ENCODE data around the gene UBXN11.
A peak's percentile ranks its signal among the peaks of the same experiment; 100 is the strongest.
"Not testable (repeated sequence)": the region's sequence is repeated elsewhere in the genome, so short reads cannot be mapped to it uniquely, and the experiment has no call there.

Gene UBXN11

DNA sequence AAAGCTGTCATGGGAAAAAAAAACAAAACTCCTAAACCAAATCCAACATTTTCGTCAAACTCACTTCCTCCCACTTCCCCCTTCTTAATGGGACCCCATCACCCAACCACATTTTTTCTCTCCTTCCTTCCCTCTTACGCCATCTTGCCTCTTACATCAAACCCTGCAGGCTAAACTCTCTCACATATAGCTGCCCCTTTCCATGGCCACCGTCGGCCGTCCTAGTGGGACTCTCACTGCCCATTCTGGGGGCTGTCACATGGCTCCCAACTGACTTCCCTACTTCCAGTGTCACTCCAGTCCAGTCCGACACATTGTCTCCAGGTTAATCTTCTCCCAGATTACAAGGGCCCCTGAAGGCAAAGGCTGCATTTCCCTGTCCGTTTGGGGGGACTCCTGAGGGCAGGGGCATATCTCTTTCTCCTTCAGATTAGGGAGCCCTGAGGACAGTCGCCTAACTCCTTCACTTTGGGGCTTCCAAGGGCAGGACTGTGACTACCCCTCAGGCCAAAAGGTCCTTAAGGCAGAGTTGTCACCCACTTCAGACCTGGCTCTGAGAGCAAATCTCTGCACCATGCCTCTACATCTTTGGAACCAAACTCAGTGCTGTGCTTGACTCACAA, 658 bp downstream of the UBXN11 start:
- DNase-seq, result no peak

DNA sequence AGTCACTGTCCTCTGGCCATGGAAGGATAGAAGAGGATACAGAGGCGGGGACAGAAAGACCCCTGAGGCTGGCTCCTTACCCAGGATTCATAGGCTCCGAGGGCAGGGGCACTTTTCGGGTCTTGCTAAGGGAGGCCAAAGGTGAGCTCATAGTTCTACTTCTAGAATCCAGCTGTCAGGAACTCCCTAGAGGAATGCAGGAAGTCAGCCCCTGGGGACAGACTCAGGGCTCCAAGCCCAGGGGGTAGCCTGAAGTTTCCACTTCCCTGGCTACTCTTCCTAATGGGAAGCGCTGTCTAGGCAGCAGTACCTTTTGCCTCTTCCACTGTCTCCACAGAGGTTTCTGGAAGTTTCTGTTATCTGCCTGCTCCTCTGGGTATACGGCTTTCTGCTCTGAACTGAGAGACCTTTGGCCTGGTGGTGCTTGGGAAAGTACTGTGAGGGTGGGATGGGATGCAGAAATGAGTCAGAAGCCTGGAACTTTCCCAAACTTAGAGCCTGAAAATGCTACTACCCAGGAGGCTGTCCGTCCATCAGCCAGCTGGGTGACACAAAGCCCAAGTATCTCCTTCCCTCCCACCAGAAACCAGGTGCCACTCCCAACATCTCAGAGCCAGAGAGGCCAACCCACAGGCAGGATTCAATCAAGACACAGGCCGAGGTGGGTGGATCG, 3.6 kb downstream of the UBXN11 start:
- DNase-seq, result peak; percentile 70

DNA sequence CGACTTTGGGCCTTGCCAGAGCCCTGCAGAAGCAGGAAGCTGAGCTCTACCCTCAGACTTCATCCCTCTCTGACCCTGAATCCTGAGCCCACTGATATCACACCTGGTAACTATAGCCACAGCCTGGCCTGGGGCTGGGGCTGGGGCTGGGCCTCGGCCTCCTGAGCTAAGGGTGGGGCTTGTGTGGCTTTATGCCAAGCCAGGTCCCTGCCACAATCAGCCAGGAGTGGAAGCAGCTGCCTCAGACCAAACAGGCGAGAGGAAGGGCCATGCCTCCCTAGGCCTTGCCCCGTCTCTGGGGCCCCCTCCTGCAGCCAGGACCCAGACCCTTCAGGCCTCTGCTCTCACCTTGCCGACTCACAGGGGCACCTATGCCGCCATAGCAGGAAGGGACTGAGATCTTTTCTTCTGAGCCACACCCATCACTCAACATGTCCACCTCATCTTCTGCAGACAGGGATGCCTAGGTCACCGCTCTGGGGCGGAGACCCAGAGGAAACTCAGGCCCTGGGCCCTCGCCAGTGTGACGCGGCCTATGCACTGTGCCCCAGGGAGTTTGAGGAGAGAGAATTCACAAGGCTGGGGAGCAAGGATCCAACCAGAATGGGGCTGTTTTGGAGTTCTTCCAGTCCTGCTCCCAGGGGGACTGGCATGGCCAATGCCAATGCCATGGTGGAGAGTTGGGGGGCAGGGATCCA, 5.7 kb downstream of the UBXN11 start:
- DNase-seq, result no peak

DNA sequence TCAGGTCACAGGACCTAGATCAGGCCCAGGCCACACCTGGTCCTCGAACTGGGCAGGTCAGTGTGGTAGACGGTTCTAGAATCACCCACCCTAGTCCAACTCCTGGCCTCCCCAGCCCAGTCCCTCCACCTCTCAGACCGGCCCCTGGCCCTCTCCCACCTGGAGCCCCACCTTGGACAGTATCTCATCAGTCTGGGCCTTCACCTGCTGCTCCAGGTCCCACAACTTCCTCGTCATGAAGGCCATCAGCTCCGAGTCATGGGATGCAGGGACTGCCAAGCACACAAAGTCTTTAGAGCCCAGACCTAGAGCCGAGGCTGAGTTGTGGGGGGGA, 8.7 kb downstream of the UBXN11 start:
- DNase-seq, result no peak

DNA sequence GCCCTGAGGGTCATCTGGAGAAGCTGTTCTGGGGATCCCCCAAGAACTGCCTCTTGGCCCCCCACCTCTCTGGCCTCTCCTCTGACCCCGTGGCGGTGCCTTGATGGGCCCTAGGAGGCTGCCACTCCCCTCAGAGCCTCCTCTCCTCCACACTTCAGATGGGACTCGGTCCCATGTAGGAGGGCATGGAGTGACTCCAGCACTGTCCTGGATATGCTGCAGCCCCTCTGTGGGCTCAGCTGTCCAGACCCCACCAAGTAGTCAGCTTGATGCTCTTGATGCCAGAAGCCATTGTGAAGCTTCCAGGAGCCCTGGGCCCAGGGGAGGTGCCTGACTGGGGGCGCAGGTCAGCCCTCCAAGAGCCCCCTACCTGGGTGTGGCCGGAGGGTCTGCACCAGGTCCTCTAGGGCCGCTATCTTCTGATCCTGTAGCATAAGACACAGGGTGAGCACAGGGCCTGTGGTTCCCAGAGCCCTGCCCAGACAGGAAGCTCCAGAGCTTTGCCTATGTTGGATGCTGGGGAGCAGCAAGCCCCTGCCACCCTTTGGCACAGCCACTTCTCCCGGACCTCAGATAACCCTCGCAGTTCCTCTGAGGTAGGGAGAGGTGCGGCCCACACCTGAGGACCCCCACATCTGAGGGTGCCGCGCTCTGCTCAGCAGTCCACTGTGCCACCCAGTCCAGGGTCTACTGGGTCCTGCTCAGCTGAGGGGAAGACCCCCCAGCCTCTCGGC, 9.2 kb downstream of the UBXN11 start:
- DNase-seq, result no peak

DNA sequence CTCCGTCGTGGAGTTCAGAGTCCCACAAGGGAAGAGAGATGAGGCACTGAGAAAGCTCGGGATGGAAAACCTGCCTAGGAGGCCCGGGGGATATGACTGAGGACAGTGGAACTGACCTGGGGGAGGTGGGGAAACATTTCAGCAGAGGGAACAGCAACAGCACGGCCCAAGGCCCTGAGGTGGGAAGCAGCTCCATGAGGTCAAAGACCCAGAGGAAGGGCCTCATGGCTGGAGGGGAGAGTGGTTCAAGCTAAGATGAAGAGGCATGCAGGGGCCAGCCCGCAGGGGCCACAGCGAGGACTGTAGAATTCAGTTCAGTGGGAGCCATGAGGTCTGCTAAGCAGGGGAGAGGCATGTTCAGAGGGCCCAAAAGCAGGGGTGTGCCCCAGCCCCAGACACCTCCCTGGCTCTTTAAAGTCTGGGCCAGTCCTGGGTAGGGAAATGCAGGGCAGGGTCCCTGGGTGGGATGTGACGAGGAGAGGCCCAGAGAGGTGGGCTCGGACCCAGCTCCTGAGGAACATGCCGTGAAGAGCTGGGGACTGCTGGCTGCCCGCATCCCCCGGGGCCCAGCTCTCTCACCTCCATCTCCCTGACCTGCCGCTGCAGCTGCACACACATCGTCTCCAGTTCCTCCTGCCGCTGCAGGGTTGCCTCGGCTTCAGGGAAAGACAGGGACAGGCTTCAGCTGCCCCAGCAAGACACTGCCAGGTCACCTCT, 9.9 kb downstream of the UBXN11 start:
- DNase-seq, result no peak

DNA sequence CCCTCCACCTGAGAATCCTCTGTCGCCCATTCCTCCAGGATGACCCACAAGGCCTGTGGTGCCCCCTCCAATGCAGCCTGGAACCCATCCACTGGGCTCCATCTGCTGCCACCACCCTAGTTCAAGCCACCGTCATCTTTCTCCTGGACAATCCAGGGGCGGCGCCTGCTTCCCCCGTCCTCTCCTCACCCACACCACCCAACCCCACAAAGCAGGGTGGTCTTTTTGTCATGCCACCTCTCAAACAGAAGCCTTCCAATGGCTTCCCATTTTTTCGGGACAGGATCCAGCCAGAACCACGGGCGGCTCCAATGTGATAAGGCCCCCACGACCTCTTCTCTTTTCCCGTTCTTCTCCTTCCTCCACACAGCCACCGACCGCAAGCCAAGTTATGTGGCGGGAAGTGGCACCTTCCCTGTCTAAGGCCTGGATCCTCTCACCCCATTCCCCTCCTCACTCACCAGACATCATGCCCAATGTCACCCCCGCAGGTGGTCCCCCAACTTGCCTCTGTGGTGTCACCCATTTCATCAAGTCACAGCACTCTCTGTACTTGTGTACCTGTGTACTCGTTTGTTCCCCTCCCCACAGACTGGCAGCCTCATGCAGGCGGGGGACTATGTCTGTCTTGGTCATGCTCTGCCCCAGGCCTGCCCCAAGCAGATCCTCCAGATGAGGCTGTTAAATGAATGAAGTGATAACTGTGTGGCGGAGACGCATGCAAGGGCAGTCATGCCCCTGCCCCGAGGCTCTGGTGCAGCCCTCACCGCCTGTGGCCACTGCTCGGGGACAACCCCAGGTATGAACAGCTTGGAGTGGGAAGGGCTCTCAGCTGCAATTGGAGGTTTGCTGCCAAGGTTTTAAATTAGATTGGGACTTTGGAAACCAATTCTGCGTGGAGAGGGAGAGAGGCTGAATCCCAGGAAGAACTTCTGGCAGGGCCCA, 11.0 kb downstream of the UBXN11 start:
- DNase-seq, result no peak

DNA sequence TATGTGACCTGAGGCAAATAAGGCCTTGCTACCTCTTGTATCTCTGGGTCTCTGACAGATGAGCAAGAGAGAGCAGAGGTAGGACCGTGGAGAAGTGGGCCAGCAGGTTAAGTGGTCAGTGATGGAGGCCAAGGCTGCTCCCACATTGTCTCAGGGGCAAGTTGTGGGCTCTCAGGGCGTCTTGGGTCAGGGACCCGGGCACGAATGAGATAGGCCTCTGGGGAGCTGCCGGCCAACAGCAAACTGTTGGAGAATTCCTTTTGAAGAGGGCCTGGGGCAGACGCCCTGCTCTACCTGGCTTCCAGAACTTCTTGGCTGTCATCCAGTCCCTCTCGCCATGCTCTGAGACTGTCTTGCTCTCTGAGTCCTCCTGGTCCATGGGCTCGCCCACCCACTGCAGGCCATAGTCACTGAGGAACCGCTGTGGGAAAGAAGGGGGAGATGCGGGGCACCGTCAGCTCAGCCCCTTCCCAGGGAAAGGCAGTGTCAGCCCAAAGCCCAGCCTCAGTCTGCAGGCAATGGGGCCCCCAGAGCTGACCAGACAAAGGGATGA, 12.4 kb downstream of the UBXN11 start:
- DNase-seq, result no peak

DNA sequence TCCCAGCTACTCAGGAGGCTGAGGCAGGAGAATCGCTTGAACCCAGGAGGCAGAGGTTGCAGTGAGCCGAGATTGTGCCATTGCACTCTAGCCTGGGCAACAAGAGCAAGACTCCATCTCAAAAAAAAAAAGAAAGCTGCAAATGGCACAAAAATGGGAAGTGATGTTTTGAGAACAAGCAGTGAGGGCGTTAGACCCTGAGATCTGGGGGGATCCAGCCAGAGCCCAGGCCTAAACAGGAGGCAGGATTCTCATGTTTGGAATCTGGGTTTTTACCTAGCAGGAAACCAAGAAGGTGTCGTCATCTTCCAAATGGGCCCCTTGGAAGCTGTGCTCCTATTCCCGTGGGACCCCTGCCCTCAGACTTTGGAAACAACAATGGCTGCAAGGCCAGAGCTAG, 13.7 kb downstream of the UBXN11 start:
- not testable (repeated sequence) for DNase-seq

DNA sequence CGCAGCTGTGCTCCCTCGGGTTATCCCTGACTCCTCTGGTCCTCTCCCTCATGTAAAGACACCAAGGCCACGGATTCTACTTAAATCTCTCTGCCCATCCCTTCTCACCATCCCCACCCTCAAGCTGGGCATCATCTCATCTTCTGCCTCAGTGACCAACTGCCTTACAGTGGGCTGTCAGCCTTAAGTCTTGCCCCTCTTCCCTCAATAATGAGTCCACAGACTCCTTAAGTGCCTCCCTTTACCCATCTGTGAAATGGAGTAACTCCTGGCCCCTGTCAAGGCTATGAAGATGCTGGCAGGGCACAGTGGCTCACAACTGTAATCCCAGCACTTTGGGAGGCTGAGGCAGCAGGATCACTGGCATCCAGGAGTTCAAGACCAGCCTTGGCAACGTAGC, 14.5 kb downstream of the UBXN11 start:
- DNase-seq, result no peak

DNA sequence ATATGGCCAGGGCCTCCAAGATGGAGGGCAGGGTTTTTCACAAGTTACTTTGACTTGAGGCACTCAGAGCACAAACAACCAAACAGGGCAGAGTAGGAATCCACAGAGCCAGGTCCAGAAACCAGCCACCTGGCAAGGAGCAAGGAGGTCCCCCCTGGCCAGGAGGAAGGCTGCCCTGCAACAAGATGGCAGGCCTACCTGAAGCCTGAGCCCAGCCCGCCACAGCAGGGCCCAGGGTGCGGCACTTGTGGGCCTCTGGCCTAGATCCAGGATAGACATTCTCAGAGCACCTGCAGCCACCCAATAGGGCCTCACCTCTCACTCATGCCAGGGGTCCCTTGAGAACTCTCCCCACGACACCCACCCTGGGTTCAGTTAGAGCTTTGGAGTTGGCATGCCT, 15.0 kb downstream of the UBXN11 start:
- no peak for DNase-seq

DNA sequence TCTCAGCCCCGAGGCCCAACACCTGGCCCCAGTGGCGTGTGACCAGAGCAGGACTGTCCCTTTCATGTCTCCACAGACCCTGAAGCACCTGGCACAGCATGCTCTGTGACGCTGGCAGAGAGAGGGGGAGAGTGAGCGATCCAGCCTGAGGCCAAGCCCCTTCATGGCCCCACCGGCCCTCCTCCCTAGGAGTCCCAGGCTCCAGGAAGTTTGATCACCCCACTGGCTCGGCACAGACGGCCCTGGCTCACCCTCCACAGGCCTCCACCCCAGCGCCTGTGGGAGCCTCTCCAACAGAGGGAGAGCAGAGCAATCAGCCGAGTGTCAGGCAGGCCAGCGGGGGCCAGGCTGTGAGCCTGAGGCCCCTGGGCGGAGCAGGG, 15.6 kb downstream of the UBXN11 start:
- DNase-seq, result no peak

DNA sequence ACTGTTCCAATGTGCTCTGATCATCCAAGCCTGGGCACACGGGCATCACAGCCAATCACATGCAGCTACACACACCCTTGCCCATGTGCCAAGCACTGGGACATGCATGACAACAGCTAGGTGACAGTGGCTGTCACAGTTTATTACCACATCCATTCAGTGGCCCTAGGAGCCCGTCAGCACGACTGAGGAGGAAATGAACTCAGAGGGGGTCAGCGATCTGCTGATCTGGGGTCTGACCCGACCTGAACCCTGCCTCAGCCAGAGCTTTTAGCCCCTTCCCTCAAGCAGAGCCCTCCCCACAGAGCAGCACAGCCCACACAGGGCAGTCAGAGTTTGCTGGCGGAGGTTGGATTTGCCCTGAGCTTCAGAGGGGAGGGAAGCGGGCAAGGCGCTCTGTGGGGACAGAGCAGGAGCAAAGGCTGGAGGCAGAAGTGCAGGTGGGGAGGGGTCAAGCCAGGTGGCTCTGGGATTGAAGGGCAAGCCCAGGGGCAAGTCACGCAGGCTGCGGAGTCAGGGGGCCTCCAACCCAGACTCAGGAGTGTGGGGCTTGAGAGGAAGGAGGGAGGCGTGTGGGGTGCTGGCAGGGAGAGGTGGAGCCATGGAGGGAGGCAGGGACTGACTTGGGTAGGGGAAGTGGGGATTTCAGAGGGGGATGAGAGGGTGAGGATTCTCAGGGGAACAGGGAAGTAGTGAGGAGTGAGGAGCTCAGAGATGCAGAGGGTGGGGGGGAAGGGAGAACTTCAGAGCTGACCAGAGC, 16.1 kb downstream of the UBXN11 start:
- no peak for DNase-seq

DNA sequence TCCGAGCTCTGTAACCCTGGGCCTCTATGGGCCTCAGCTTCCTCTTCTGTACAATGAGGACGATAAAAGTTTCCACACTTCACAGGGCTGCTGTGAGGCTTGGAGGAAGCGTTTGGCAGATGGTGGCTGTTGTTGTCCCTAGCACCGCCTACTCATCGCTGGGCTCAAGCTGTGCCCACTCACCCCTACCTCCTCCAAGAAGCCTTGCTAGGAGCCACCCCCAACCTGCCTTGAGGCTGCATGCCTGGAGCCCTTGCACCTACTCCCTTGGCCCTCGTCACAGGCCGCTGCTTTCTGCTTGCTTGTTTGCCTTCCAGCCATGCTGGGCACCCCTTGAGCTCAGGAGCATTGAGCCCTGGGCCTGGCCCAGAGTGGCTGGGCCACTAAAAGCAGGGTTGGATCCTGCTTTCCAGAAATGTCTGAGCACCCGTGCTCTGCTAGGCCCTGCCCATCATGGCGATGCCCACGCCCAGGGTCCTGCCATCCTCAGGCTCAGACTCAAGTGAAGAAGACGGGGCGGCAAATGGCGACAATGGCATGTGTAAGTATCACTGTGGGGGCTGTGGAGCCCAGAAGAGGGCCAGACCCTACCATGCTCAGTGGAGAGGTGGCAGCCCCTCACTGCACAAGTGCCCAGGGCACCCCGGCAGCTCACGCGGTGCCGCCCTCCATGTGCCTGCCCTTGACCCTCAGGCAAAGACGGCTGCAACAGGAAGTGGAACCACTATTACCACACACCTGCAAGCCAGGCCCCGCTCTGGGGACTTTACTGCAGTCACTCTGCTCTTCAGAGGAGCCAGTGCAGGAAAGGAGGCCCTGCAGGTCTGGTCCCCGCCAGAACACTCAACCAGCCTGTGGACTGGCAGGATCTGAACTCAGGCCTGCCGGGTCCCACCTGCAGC, 17.0 kb downstream of the UBXN11 start:
- peak; percentile 47 for DNase-seq

DNA sequence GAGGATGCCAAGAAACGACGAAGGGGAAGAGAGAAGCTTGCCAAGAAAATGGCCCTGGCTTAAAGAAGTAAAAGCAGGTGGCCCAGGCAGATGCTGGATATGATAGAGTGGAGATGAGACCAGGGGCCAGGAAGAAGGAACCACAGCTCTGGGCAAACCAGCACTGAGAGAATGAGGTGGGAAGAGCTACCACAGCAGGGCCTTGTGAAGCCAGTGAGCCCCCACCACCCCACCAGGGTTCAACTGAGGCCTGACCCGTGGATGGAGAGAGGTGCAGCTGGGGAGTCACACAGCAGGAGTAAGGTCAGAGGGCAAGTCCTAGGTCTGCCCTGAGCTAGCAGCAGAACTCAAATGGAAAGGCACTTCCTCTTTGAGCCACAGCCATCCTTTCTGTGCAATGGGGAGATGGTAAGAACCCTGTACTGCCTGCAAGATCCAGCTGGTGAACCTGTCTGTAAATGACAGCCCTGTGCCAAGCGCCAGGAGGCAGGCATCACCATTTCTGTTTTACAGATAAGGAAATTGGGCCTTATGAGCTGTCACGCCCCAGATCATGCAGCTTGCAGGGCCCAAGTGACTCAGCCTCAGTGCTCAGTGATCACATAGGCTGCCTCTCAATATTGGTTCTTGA, 18.0 kb downstream of the UBXN11 start:
- DNase-seq, result no peak

DNA sequence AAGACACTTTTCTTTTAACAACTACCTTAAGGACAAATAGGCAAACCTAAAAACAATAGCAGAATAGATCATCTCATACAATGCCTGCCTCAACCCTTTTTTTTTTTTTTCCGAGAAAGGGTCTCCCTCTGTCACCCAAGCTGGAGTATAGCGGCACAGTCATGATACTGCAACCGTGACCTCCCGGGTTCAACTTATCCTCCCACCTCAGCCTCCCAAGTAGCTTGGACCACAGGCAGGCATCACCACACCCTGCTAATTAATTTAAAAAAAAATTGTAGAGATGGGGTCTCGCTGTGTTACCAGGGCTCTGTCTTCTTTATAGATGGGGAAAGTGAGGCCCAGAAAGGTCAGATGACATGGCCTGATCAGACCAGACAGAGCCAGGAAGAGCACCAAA, 18.6 kb downstream of the UBXN11 start:
- DNase-seq, result no peak

DNA sequence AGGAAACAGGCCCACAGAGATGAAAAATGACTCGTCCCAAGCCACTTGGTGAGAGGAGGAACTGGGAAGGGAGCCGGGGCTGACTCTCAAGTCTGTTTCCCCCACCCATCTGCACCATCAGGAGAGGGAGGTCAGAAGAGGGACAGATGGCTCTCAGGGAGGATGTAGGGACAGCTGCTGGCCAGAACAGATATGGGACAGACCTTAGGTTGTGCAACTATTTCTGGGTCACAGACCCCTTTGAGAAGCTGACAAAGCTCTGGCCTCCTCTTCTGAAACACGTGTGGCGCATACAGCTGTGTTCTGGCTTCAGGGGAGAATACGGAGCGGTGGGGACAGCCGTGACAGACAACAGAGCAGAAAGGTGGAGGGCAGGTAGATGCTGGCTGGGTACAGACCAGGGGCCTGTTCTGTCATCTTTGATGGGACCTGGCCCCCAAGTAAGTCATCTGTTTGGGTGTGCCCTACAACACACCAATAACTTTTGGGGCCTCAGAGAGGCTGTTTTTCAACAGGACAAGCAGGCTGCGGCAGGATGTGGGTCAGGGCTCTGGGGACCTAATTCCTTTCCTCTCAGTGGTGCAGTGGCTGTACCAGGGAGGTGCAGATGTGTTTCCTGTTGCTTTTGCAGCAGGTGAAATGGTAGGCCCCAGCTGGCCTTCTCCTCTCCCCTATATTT, 19.3 kb downstream of the UBXN11 start:
- DNase-seq, result peak; percentile 18

DNA sequence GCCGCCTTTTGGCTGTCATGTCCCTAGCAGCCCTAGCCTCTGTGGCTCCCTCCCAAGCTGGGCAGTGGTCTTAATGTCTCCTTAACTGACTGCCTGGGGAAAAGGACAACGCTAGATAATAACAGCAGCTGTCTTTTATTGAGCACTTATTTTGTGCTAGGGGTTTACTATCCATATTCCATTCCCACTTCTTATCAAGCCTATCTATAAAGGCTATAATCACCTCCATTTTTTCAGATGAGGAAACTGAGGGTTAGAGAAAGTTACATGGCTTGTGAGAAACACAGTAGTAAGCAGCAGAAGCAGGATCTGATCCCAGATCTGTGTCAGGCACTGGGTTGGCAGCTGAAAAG, 20.4 kb downstream of the UBXN11 start:
- DNase-seq, result no peak
